ENCODE results near the gene MAX. TPM values are rescaled to one million over a fixed set of nuclear protein-coding genes. Genes with fewer than 3 reads are reported as not detected.
A peak's percentile ranks its signal among the peaks of the same experiment; 100 is the strongest.

Gene MAX
- 89.4 TPM for total RNA-seq
- polyA plus RNA-seq (ENCODE audit: insufficient read depth, low read depth, low replicate concordance): 48.9 TPM
- long read RNA-seq, donor 1, transcript MAX-213 (3 exons, 585 nt): minor isoform, 6 of 38 reads
- long read RNA-seq, donor 1, transcript MAX-205 (5 exons, 1,546 nt): minor isoform, 12 of 38 reads
- long read RNA-seq, donor 1, transcript MAX-204 (4 exons, 1,973 nt): major isoform, 18 of 38 reads
- long read RNA-seq, donor 1, partial matches to known transcripts: 0 of 38 reads
- long read RNA-seq, donor 1, other reads (novel, unspliced or antisense): 0 of 38 reads
- long read RNA-seq, donor 2, transcript MAX-204 (4 exons, 1,973 nt): minor isoform, 12 of 45 reads
- long read RNA-seq, donor 2, transcript MAX-205 (5 exons, 1,546 nt): major isoform, 13 of 45 reads
- long read RNA-seq, donor 2, partial matches to known transcripts: 17 of 45 reads
- long read RNA-seq, donor 2, other reads (novel, unspliced or antisense): 0 of 45 reads
- long read RNA-seq, donor 3, transcript MAX-204 (4 exons, 1,973 nt): major isoform, 15 of 31 reads
- long read RNA-seq, donor 3, transcript MAX-205 (5 exons, 1,546 nt): minor isoform, 10 of 31 reads
- long read RNA-seq, donor 3, partial matches to known transcripts: 0 of 31 reads
- long read RNA-seq, donor 3, other reads (novel, unspliced or antisense): 0 of 31 reads
- long read RNA-seq, donor 4, transcript MAX-204 (4 exons, 1,973 nt): minor isoform, 14 of 32 reads
- long read RNA-seq, donor 4, transcript MAX-205 (5 exons, 1,546 nt): major isoform, 16 of 32 reads
- long read RNA-seq, donor 4, partial matches to known transcripts: 0 of 32 reads
- long read RNA-seq, donor 4, other reads (novel, unspliced or antisense): 0 of 32 reads
- long read RNA-seq, donor 5, partial matches to known transcripts: 0 of 3 reads
- long read RNA-seq, donor 5, other reads (novel, unspliced or antisense): 0 of 3 reads
- long read RNA-seq, donor 6, transcript MAX-205 (5 exons, 1,546 nt): minor isoform, 8 of 24 reads
- long read RNA-seq, donor 6, transcript MAX-204 (4 exons, 1,973 nt): major isoform, 11 of 24 reads
- long read RNA-seq, donor 6, partial matches to known transcripts: 0 of 24 reads
- long read RNA-seq, donor 6, other reads (novel, unspliced or antisense): 0 of 24 reads
- long read RNA-seq, donor 7, partial matches to known transcripts: 2 of 26 reads
- long read RNA-seq, donor 7, other reads (novel, unspliced or antisense): 14 of 26 reads
- long read RNA-seq, donor 8, transcript MAX-204 (4 exons, 1,973 nt): major isoform, 20 of 60 reads
- long read RNA-seq, donor 8, transcript MAX-205 (5 exons, 1,546 nt): minor isoform, 6 of 60 reads
- long read RNA-seq, donor 8, partial matches to known transcripts: 30 of 60 reads
- long read RNA-seq, donor 8, other reads (novel, unspliced or antisense): 0 of 60 reads
- long read RNA-seq, donor 9, transcript MAX-204 (4 exons, 1,973 nt): major isoform, 12 of 21 reads
- long read RNA-seq, donor 9, transcript MAX-205 (5 exons, 1,546 nt): minor isoform, 6 of 21 reads
- long read RNA-seq, donor 9, partial matches to known transcripts: 0 of 21 reads
- long read RNA-seq, donor 9, other reads (novel, unspliced or antisense): 0 of 21 reads
- long read RNA-seq, donor 10, transcript MAX-204 (4 exons, 1,973 nt): minor isoform, 11 of 40 reads
- long read RNA-seq, donor 10, transcript MAX-205 (5 exons, 1,546 nt): major isoform, 14 of 40 reads
- long read RNA-seq, donor 10, partial matches to known transcripts: 6 of 40 reads
- long read RNA-seq, donor 10, other reads (novel, unspliced or antisense): 0 of 40 reads

GRCh38 chr14:65102441-65103149, at the start of gene MAX:
Gene MAX, minus strand, starts transcription at chr14:65102517. Its CDS starts 178 bp downstream, at chr14:65102339.
- intact Hi-C loops (cut with DNase I): no loop called here
- Histone ChIP-seq H3K9ac (ENCODE audit: low read length in 3 of 3) (peak within 1 kb of the TSS; percentile 58 to 82 (median 73)), H3K4me3 (ENCODE audit: low read length in 3 of 3) (peak within 1 kb of the TSS; percentile 82 to 91 (median 87)), H3K27me3 (ENCODE audit: control insufficient read depth, insufficient read depth, low read length) (peaks cover 4% of the 10 kb centered on the region), H3K27ac (ENCODE audit: low read depth in 2 of 2, low read length in 2 of 2) (peak within 1 kb of the TSS; percentile 84 to 89), H3K9me3 (ENCODE audit: control insufficient read depth in 2 of 3, insufficient read depth in 1 of 3, low read length in 3 of 3) (no peaks in the 10 kb centered on the region), H3K4me1 (ENCODE audit: control insufficient read depth in 2 of 3, insufficient read depth in 2 of 3, low read depth in 1 of 3, low read length in 3 of 3) (peaks cover 0 to 5% (median 4%) of the 10 kb centered on the region in 3 donors), H3K36me3 (ENCODE audit: control insufficient read depth in 2 of 3, insufficient read depth in 3 of 3, low read length in 3 of 3) (no peaks in the 10 kb centered on the region)
- FAIRE-seq: no peak
- peak; percentile 98 to 100 (median 99) for DNase-seq
- no peak for TF ChIP-seq CTCF (IDR thresholded peaks at IDR 0.05; ENCODE audit: borderline replicate concordance, extremely low read depth, insufficient read depth)

- Histone ChIP-seq H3K36me3 (ENCODE audit: control insufficient read depth in 2 of 3, insufficient read depth in 3 of 3, low read length in 3 of 3) (no peaks in the 10 kb centered on the region), H3K4me3 (ENCODE audit: low read length in 3 of 3) (no peak overlapping the region), H3K9me3 (ENCODE audit: control insufficient read depth in 2 of 3, insufficient read depth in 1 of 3, low read length in 3 of 3) (no peaks in the 10 kb centered on the region), H3K27me3 (ENCODE audit: control insufficient read depth, insufficient read depth, low read length) (no peaks in the 10 kb centered on the region), H3K4me1 (ENCODE audit: control insufficient read depth in 2 of 3, insufficient read depth in 2 of 3, low read depth in 1 of 3, low read length in 3 of 3) (no peaks in the 10 kb centered on the region), H3K9ac (ENCODE audit: low read length in 3 of 3) (no peak overlapping the region), H3K27ac (ENCODE audit: low read depth in 2 of 2, low read length in 2 of 2) (no peak overlapping the region)
- no peak for TF ChIP-seq CTCF (IDR thresholded peaks at IDR 0.05; ENCODE audit: borderline replicate concordance, extremely low read depth, insufficient read depth)
- DNase-seq (no peak), FAIRE-seq (no peak)
- intact Hi-C loops (cut with DNase I): no loop called here
These were observed 49.3 kb upstream of the MAX start for GRCh38 chr14:65151609-65151956.

Measured in kidney (tissue), 22 donors.